Liver (tissue), 2 donors: Measurements from ENCODE around the gene TRIL.

Experiments used
- TF ChIP-seq, protein P1 (sequence below): IDR thresholded peaks from 2 replicates; pipeline ENCODE4 v1.6.1; 2016; ENCODE audit warnings: antibody characterized with exemption
- TF ChIP-seq, protein P2 (sequence below): fragments of 150-350 bp; IDR thresholded peaks from 2 replicates; pipeline ENCODE4 v1.5.1; 2017; ENCODE audit warnings: improper control_type of control experiment, low read depth, low read length; ENCODE audit not compliant: missing input control
- TF ChIP-seq, protein P3 (sequence below): IDR thresholded peaks from 2 replicates; pipeline ENCODE4 v1.6.1; 2016; ENCODE audit warnings: antibody characterized with exemption, mild to moderate bottlenecking
- donor health status: healthy.

DNA sequence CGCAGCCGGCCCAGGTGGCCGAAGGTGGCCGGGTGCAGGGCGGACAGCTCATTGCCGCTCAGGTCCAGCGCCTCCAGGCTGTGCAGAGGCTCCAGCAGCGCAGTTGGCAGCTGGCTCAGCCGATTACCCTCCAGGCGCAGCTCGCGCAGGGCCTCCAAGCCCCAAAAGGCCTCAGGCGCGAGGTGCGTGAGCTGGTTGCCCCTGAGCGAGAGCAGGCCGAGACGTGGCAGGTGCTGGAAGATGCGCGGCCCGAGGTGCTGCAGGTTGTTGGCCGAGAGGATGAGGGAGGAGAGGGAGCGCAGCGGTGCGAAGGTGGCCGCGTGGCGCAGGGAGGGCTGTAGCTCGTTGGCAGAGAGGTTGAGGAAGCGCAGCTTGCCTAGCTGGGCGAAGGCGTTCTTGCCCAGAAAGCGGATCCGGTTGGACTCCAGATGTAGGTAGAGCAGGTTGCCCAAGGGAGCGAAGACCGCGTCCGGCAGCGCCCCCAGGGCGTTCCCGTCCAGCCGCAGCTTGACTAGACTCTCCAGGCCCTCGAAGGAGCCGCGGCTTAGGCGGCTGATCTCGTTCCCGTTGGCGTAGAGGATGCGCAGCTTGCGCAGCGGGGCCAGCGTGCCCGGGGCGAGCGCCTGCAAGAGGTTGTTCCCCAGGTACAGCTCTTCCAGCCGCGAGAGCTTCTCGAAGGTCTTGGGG is 923 bp downstream of the TRIL start:
- TF ChIP-seq, protein P1, sequence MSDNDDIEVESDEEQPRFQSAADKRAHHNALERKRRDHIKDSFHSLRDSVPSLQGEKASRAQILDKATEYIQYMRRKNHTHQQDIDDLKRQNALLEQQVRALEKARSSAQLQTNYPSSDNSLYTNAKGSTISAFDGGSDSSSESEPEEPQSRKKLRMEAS = no peak
- TF ChIP-seq, protein P2, sequence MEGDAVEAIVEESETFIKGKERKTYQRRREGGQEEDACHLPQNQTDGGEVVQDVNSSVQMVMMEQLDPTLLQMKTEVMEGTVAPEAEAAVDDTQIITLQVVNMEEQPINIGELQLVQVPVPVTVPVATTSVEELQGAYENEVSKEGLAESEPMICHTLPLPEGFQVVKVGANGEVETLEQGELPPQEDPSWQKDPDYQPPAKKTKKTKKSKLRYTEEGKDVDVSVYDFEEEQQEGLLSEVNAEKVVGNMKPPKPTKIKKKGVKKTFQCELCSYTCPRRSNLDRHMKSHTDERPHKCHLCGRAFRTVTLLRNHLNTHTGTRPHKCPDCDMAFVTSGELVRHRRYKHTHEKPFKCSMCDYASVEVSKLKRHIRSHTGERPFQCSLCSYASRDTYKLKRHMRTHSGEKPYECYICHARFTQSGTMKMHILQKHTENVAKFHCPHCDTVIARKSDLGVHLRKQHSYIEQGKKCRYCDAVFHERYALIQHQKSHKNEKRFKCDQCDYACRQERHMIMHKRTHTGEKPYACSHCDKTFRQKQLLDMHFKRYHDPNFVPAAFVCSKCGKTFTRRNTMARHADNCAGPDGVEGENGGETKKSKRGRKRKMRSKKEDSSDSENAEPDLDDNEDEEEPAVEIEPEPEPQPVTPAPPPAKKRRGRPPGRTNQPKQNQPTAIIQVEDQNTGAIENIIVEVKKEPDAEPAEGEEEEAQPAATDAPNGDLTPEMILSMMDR = no peak
- TF ChIP-seq, protein P3, sequence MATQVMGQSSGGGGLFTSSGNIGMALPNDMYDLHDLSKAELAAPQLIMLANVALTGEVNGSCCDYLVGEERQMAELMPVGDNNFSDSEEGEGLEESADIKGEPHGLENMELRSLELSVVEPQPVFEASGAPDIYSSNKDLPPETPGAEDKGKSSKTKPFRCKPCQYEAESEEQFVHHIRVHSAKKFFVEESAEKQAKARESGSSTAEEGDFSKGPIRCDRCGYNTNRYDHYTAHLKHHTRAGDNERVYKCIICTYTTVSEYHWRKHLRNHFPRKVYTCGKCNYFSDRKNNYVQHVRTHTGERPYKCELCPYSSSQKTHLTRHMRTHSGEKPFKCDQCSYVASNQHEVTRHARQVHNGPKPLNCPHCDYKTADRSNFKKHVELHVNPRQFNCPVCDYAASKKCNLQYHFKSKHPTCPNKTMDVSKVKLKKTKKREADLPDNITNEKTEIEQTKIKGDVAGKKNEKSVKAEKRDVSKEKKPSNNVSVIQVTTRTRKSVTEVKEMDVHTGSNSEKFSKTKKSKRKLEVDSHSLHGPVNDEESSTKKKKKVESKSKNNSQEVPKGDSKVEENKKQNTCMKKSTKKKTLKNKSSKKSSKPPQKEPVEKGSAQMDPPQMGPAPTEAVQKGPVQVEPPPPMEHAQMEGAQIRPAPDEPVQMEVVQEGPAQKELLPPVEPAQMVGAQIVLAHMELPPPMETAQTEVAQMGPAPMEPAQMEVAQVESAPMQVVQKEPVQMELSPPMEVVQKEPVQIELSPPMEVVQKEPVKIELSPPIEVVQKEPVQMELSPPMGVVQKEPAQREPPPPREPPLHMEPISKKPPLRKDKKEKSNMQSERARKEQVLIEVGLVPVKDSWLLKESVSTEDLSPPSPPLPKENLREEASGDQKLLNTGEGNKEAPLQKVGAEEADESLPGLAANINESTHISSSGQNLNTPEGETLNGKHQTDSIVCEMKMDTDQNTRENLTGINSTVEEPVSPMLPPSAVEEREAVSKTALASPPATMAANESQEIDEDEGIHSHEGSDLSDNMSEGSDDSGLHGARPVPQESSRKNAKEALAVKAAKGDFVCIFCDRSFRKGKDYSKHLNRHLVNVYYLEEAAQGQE = no peak
